Lung (tissue), 12 donors: Measurements from ENCODE around the gene CYRIA. TPM values are rescaled to one million over a fixed set of nuclear protein-coding genes. Genes with fewer than 3 reads are reported as not detected.

Source experiments
- ATAC-seq: fragments of 200-7000 bp; cut with Tn5 transposase; one replicate; pipeline ENCODE4 v1.9.1; 2020; ENCODE audit warnings: moderate number of reproducible peaks; ENCODE audit not compliant: insufficient read depth, low FRiP score
- DNase-seq, 3 donors: peaks; one replicate each; pipeline ENCODE4 v3.0.0-alpha.2; 2013 to 2017
- H3K27ac ChIP-seq, 2 donors: one replicate each; pipeline ENCODE4 v1.5.1; 2013; ENCODE audit warnings: mild to moderate bottlenecking in 2 of 2, moderate library complexity in 2 of 2, control low read depth in 1 of 2, inconsistent platforms in 1 of 2, low read depth in 1 of 2, low read length in 1 of 2
- H3K27me3 ChIP-seq, 3 donors: one replicate each; pipeline ENCODE4 v1.5.1; 2013; ENCODE audit warnings: low read length in 2 of 3; ENCODE audit not compliant: control insufficient read depth in 3 of 3, insufficient read depth in 3 of 3
- H3K36me3 ChIP-seq, 4 donors: one replicate each; pipeline ENCODE4 v1.5.1; 2013; ENCODE audit warnings: low read length in 4 of 4, mild to moderate bottlenecking in 1 of 4, moderate library complexity in 1 of 4; ENCODE audit not compliant: control insufficient read depth in 4 of 4, insufficient read depth in 4 of 4
- H3K4me1 ChIP-seq, 5 donors: one replicate each; pipeline ENCODE4 v1.5.1; 2013; ENCODE audit warnings: low read length in 5 of 5, mild to moderate bottlenecking in 2 of 5, moderate library complexity in 1 of 5; ENCODE audit not compliant: control insufficient read depth in 5 of 5, insufficient read depth in 5 of 5
- H3K4me3 ChIP-seq: one replicate; pipeline ENCODE4 v1.5.1; 2013; ENCODE audit warnings: mild to moderate bottlenecking, control low read depth, moderate library complexity
- H3K9ac ChIP-seq, 2 donors: one replicate each; pipeline ENCODE4 v1.5.1; 2013; ENCODE audit warnings: low read length in 2 of 2, control low read depth in 1 of 2; ENCODE audit not compliant: insufficient read depth in 1 of 2
- H3K9me3 ChIP-seq, 4 donors: one replicate each; pipeline ENCODE4 v1.5.1; 2013; ENCODE audit warnings: low read length in 3 of 4, mild to moderate bottlenecking in 1 of 4, moderate library complexity in 1 of 4; ENCODE audit not compliant: control insufficient read depth in 4 of 4, insufficient read depth in 3 of 4
- WGBS, 2 donors: extraction: QIAGEN DNeasy Blood & Tissue Kit; methylation state at CpG; one replicate each; pipeline ENCODE4 v1.1.7; 2013; 5-methylcytosine and 5-hydroxymethylcytosine counted together
- polyA plus RNA-seq, 2 donors: library from polyadenylated mRNA; stranded (reverse); fragments of 200-250 nt; gene quantifications; one replicate each; pipeline ENCODE4 v1.2.1, GENCODE V29; 2013
- total RNA-seq, 2 donors: library from RNA; depleted of rRNA in 1 of 2; stranded (reverse); fragments of >200 nt in 1 of 2; gene quantifications; one replicate each; pipeline ENCODE4 v1.2.1, GENCODE V29; 2014 to 2021
- TF ChIP-seq, protein P1 (sequence below): IDR thresholded peaks from 2 replicates; pipeline ENCODE4 v1.5.1; 2012; ENCODE audit warnings: mild to moderate bottlenecking; ENCODE audit errors: control extremely low read depth, extremely low read depth
- donor health status: control.
- donor health status: control.
- donor health status: Bipolar disorder and iron deficiency.
- donor health status: healthy.
- donor health status: DM: yes; HTN: yes; CAD: no.

The CYRIA gene
- total and polyA plus RNA-seq, 4 donors, result 4.3 to 23.6 (median 16.6) TPM

DNA sequence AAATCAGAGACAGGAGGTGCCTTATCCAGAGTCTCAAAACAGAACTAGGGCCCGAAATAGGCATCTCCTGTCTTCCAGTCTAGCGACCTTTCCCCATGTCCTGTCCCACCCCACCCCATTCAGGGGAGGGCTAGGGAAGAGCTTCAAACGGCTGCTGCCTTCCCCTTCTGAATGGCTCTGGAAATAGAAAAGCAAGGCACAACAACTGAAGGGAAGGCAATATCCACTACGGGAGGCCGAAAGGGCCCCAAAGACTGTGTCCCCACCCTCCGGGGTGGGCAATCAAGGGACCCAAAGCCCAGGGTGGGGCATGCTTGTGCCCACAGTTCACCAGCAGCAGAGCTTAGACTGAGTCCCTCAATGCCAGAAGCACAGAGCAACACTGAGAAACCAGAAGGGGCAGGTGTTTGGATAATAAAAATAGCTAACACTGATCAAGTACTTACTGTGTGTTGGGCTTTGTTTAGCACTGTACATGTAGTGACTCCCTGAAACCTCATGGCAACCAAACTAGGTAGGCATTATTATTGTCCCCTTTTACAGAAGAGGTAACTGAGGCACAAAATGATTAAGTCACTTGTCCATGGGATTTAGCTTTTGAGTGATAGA is 38.5 kb downstream of the CYRIA start:
- ATAC-seq, result no peak
- H3K27me3 ChIP-seq, result no peaks in the 10 kb centered on the region
- DNase-seq, result no peak
- TF ChIP-seq, protein P1, sequence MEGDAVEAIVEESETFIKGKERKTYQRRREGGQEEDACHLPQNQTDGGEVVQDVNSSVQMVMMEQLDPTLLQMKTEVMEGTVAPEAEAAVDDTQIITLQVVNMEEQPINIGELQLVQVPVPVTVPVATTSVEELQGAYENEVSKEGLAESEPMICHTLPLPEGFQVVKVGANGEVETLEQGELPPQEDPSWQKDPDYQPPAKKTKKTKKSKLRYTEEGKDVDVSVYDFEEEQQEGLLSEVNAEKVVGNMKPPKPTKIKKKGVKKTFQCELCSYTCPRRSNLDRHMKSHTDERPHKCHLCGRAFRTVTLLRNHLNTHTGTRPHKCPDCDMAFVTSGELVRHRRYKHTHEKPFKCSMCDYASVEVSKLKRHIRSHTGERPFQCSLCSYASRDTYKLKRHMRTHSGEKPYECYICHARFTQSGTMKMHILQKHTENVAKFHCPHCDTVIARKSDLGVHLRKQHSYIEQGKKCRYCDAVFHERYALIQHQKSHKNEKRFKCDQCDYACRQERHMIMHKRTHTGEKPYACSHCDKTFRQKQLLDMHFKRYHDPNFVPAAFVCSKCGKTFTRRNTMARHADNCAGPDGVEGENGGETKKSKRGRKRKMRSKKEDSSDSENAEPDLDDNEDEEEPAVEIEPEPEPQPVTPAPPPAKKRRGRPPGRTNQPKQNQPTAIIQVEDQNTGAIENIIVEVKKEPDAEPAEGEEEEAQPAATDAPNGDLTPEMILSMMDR, result no peak
- WGBS, 2 donors, result 63 to 70% methylated on average over 6 of the region's 6 CpGs
- no peak overlapping the region for H3K4me3 ChIP-seq
- H3K9me3 ChIP-seq, result peaks cover 0 to 3% (median 0%) of the 10 kb centered on the region in 4 donors
- peak overlapping the region in 1 of 2 donors; percentile 71 for H3K27ac ChIP-seq
- H3K9ac ChIP-seq, result no peak overlapping the region
- peaks cover 3 to 36% (median 8%) of the 10 kb centered on the region in 5 donors for H3K4me1 ChIP-seq
- peaks cover 0 to 5% (median 2%) of the 10 kb centered on the region in 4 donors for H3K36me3 ChIP-seq

DNA sequence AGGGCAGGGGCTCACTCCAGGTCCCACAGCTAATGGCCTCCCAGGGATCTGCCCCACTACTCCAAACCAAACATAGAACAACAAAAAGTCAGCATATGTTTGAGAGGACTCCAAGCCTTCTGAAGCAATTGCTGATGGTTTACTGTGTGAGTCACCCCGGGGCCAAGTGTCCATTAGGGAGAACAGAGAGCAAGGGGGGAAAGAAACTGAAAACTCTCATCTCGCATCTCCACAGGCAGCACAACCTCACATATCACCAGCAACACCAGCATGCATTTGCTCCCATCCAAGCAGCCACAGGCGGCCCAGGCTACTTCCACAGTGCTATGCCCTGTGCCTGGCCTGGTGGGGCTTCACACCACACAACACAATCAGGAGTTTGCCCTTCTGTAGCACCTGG is 39.1 kb downstream of the CYRIA start:
- Histone ChIP-seq H3K9ac (no peak overlapping the region), H3K27me3 (no peaks in the 10 kb centered on the region), H3K36me3 (peaks cover 0 to 8% (median 0%) of the 10 kb centered on the region in 4 donors), H3K27ac (peak overlapping the region in 1 of 2 donors; percentile 71), H3K4me3 (no peak overlapping the region), H3K4me1 (peaks cover 3 to 36% (median 8%) of the 10 kb centered on the region in 5 donors), H3K9me3 (no peaks in the 10 kb centered on the region)
- TF ChIP-seq, protein P1, result no peak
- DNase-seq (no peak), ATAC-seq (peak; percentile 72)
- 64 to 69% methylated on average over 3 of the region's 3 CpGs for WGBS, 2 donors

DNA sequence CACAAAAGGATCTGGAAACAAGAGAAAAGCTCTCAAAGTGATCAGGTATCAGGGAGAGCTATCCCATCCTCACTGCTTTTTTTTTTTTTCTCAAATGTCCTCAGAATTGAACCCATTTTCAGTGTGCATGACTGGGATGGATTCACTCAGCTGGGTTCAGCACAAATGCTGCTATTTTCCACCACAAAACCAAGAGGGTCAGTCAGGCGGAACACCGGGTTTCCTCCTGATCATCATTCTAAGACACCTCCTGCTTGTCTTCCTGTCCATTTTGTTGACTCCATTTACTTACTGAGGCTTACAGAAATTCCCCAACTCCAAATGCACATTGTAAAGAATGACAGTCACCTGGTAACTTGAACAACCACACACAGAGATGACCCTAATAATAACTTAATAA is 39.9 kb downstream of the CYRIA start:
- Histone ChIP-seq H3K9me3 (no peaks in the 10 kb centered on the region), H3K4me3 (no peak overlapping the region), H3K36me3 (peaks cover 0 to 8% (median under 1%) of the 10 kb centered on the region in 4 donors), H3K4me1 (peaks cover 3 to 37% (median 8%) of the 10 kb centered on the region in 5 donors), H3K27me3 (no peaks in the 10 kb centered on the region), H3K9ac (no peak overlapping the region), H3K27ac (peak overlapping the region; percentile 59 to 71)
- WGBS, 2 donors, result 72 to 76% methylated on average over 2 of the region's 2 CpGs
- DNase-seq (no peak), ATAC-seq (no peak)
- TF ChIP-seq, protein P1, result no peak
